Limb (tissue), 2 donors: ENCODE measurements around the gene ARMH1.
"Not testable (repeated sequence)": the region's sequence is repeated elsewhere in the genome, so short reads cannot be mapped to it uniquely, and the experiment has no call there.

Source experiments
- DNase-seq, 2 donors: peaks; one replicate each; pipeline ENCODE4 v3.0.0-alpha.2; 2016; ENCODE audit errors: extremely low spot score in 2 of 2

ARMH1 gene

DNA sequence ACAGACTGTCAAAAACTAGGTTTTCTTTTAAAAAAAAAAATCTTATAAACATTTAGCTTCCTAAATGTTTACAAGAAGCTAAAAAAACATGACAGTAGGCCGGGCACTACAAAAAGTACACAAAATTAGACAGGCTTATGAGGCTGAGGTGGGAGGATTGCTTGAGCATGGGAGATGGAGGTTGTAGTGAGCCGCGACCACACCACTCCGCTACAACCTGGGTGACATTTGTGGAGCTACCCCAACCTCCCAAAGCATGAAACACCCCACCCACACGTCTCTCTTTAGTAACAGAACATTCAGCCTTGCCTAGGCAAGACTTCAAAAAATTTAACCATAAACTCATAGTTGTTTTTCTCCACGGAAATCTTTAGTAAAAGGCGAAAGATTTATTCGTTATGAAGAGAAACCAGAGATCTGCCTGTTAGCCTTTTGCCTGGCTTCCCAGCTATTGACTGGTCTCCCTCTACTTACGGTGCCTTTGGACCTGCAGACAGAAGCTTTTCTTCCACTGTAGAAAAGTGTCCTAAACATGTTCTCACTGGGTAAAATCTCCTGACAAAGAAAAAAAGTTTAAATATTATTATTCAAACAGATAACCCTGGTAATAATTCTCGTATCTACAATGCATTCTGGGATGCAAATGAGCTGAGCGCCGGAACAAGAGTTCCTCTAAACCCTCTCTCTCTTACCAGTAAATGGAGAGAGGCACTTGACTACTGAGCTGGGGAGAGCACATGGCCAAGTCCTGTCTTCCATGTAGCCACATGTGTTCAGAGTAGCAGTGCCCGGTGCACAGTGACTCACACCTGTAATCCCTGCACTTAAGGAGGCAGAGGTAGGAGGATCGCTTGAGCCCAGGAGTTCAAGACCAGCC, 47.2 kb downstream of the ARMH1 start:
- DNase-seq, result peak in 1 of 2 donors; percentile 10

DNA sequence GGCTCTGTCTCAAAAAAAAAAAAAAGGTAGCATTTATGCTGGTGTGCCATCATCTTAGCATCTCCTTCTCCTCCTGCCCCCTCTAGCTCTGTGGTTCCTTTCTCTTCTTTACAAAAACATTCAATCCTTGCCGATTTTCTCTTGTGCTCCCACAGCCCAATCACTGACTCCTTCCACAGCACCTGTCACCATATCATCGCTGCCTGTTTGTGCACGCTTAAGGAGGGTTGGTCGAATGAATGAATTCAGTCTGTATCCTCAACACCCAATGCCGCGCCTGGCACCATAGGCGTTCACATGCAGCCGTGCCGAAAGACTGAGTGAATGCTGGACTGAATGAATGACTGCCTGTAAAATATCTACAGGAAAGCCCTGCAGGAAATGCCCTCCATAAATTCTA, 48.5 kb downstream of the ARMH1 start:
- no peak for DNase-seq

DNA sequence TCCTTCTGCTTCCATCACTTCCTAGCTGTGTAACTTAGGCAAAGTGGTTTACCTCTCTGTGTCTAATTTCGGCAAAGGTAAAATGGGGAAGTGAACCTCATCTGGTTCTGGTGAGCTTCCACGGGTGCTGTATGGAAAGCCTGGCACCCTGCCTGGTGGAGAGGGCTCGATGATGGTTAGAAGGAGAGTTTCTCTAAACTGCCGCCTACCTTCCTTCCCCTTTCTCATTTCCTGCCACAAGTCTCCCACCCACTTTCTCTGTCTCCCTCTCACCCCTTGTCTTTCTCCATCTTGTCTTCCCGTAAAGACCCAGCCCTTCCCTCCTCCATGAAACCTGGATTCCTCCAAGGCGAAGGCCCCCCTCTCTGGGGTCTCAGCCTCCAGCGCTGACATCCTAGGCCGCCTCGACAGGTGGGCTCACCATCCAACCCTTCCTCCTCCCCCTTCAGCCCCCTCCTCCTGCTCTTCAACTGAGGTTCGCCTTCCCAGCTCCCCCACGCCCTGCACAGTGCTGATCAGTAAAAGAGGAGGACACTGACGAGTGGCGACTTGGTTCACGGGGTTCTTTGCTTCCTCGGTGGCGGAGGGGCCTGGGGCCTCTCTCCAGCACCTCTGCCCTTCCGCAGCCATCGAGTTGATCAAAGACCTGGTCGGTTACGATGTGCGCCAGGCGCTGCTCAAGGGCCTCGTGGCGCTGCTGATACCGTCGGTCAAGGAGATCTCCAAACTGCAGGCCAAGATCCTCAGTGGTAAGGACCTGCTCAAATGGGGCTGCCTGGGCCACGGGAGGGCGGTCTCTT, 49.2 kb downstream of the ARMH1 start:
- no peak for DNase-seq

DNA sequence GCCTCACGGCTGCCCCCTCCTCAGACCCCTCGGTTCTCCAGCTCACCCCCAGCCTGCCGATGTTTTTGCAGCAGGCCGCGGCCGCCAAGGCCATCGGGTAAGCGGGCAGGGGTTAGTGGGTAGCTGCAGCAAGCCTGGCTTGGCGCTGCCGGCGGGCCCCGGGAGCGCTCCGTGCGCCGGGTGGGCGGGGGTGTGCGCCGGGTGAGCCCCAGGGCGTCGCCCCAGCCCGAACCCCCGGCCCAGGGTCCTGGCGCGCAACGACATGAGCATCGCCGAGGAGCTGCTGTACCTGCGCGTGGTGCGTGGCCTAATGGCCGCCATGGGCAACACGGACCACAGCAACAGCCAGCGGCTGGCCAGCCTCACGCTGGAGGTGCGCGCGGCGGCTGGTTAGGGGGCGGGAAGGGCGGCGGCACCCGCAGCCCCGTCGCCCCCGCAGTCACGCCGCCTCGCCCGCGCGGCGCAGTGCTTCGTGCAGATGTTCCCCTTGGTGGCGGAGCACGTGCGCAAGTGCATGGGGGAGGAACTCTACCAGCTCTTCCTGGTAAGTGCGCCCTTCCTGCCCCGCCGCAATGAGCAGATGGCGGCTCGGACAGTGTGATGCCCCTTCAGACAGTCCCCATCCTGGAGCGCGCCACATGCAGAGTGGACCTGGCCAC, 49.9 kb downstream of the ARMH1 start:
- no peak for DNase-seq

DNA sequence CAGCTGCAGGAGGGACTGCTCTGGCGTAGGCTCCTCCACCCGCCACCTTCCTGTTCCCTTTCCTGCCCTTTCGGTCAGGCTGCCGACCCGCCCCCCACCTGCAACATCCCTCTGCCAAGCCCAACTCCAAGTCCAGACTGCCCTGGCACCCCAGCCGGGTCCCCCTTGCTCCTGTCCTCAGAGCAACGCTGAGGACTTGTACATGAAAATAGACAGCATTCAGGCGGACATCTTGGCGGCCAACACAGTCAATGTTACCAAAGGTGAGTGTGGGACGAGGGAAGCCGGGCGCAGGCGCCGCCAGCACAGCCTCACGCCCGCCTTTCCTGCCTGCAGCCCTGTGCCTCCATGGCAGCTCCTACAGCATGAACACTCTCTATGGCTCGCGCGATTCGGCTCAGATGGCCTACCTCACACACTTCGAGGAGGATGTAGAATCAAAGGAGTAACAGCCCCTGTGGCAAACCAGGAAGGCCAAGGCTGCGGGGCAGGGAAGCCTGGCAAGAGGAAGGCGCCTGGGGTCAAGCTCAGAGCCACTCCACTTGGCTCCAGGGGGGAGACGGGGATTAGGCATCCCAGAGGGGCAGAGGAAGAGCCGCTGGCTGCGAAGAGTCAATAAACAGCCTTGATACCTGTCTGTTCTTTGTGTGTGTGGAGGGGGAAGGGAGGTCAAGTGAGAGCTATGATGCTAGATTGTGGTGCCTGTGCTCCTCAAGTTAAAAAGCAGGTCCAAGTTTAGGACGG, 50.6 kb downstream of the ARMH1 start:
- DNase-seq, result no peak

DNA sequence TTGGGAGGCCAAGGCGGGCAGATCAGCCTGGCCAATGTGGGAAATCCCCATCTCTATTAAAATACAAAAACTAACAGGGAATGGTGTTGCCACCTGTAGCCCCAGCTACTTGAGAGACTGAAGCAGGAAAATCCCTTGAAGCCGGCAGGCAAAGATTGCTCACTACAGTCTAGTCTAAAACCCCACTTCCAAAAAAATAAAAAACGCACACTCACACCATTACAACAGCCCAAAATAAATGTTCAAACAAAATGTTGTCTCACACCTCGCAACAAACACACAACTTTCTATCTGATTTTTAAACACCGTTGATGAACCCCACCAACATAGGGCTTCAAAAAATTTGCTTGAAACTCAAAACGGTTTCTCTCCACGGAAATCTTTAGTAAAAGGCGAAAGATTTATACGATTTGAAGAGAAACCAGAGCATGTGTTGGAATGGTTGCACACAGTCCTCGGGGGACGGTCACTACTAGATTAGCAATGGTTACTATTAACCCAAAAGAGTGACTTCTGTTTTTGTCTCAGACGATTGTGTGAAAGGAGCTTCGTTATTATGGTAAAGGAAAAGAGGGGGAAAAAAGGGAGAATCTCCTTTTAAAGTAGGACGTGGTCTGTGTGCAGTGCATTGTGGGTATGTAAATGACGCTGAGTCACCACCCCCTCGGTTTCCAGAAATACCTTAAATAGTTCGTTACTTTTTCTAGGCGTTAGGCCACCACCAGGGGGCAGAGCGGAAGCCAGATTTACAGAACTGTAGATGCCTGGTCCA, 56.4 kb downstream of the ARMH1 start, which contains the start of gene RNU5D-1:
RNU5D-1 (minus strand) TSS at position 430 of the 772 bp plus-strand sequence.
- DNase-seq, result peak; percentile 94 to 96

DNA sequence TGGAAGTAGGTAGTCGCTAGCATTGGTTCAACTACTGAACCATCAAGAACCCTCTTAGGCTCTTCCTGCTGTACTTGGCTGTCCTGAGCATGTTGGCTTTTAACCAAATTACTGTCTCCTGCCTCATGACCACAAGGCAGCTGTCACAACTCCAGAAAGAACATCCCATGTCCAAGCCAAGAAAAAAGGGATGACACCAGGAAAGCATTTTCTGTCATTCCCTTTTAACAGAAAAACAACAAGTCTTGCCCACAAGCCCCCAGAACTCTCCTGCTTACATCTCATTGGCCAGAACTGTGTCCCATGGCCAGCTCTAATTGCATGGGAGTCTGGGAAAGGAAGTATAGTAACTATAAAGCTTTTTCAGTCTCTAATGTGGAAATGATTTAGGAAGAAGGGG, 58.9 kb downstream of the ARMH1 start:
- no peak for DNase-seq

DNA sequence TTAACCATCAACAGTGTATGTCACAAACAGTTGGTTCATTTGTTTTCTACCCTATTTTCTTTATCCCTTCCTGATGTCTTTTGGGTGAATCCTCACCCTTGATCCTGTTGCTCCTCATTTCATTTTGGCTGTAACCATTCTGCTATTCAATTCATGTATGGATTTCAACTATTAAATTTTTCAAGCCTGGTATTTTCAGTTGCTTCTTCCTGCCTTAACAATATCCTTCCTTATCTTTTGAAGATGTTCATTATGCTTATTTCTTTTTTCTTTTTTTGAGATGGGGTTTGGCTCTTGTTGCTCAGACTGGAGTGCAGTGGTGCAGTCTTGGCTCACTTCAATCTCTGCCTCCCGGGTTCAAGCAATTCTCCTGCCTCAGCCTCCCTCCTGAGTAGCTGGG, 59.3 kb downstream of the ARMH1 start:
- DNase-seq, result no peak

DNA sequence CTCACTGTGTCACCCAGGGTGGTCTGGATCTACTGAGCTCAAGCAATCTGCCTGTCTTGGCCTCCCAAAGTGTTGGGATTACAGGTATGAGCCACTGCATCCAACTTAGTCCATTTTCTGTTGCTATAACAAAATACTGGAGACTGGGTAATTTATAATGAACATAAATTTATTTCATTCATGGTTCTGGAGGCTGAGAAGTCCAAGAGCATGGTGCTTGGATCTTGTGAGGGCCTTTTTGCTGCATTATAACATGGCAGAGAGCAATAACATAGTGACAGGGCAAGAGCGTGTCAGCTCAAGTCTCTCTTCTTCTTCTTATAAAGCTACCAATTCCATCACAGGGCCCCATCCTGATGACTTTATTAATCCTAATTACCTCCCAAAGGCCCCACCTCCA, 61.5 kb downstream of the ARMH1 start:
- DNase-seq, result no peak

DNA sequence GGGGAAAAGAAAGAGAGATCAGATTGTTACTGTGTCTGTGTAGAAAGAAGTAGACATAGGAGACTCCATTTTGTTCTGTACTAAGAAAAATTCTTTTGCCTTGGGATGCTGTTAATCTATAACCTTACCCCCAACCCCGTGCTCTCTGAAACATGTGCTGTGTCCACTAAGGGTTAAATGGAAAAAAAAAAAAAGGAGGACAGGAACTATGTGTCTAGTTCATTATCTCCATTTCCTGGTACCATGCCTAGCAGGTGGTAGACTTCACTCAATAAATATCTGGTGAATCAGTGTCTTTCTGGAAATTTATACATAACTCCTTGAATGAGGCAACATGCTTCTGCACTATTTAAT, 64.4 kb downstream of the ARMH1 start:
- DNase-seq, result not testable (repeated sequence)

DNA sequence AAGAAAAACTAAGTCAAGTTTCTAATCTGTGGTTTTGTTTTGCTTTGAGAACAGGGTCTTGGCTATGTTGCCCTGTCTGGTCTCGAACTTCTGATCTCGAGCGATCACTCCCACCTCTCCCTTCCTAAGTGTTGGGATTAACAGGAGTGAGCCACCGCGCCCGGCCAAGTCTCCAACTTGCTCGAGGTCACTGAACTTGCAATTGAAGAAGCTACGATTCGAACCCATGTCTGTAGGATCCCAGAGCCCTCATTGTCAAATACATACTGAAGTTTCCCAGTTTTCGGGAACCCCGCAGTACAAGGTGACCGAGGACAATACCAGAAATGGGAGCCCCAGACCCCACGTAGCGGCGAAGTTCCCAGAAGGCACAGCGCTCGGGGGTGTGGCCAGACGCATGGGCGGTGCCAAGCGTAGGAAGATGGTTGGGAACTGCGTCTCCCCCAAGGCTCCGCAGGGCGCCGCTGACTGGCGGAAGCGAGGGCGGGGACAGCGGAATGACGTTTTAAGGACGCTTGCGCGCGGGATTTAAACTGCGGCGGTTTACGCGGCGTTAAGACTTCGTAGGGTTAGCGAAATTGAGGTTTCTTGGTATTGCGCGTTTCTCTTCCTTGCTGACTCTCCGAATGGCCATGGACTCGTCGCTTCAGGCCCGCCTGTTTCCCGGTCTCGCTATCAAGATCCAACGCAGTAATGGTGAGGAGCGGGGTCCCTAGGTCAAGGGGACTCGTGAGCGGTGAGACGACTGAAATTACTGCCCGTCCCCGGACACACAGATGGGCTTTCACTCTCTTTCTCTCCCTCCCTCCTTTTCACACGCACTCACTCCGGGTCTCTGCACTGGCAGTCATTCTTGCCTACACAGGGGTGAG, 65.0 kb downstream of the ARMH1 start, which contains the start of gene KIF2C:
KIF2C (plus strand) TSS at position 531 of the 872 bp plus-strand sequence; CDS start at position 627, 96 bp downstream.
- peak; percentile 97 to 98 for DNase-seq

DNA sequence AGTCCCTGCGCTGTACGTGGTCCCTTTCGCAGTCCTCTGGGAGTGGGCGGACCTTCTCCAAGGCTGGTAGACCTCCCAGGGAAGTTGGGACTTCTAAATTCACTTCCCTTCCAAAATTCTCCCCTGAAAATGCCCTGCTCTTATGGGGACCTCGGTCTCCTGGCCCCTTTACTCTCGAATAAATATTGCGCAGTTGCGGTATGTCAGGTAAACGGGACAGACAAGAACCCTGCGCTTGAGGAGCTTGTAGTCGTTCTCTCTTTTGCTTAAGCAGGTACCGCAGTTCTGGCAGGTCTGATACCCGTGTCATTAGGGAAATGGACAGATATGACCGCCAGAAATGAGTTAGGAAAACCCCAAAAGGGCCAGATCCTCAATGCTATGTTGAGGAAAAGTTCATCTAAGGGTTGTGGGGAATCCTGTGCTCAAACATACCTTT, 65.7 kb downstream of the ARMH1 start:
- DNase-seq, result no peak

DNA sequence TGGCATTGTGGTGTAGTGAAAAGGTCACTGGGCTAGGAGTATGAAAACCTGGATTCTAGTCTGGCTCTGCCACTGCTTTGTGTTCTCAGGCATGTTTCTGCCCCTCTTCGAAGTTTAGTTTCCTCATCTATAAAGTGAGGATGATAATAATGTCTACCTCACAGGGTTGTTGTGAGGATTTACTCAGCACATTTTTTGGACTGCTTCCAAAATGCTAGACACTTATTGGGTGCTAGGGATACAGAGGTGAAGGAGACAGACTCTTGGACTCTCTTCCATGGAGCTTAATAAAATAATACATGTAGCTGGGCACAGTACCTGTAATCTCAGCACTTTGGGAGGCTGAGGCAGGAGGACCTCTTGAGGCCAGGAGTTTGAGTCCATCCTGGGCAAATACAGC, 68.7 kb downstream of the ARMH1 start:
- DNase-seq, result no peak

DNA sequence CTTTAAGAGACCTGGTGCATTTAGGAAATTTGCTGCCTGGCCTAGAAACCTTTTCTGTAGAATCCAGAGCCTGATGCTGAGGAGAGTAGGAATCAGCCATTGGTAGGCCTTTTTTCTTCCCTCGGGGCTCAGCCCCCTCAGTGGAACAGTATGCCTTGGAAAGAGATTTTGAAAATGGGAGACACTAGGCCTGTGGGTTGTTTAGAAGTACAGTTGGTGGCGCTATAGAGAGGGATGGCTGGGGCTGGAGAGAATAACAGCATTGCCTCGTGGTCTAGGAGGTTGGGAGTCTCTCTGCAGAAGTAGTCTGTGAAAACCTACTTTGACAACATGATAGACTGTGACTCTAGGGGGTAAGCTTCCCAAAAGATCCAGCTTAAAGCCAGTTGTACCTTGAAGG, 73.4 kb downstream of the ARMH1 start:
- DNase-seq, result no peak

DNA sequence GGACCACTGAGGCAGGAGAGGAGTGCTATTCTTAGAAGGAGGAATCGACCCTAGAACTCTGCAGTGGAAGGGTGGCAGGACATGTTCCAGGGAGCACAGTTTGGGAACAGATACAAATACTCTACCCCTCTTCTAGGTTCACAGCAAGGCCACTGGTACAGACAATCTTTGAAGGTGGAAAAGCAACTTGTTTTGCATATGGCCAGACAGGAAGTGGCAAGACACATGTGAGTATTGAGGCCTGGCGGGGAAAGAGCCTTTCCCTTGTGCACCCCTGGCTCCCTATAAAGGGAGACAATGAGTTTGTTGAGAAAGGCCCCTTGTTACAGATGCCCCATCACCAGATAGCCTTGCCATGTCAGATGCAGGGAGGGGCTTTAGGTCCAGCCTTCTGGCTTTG, 82.9 kb downstream of the ARMH1 start:
- no peak for DNase-seq

DNA sequence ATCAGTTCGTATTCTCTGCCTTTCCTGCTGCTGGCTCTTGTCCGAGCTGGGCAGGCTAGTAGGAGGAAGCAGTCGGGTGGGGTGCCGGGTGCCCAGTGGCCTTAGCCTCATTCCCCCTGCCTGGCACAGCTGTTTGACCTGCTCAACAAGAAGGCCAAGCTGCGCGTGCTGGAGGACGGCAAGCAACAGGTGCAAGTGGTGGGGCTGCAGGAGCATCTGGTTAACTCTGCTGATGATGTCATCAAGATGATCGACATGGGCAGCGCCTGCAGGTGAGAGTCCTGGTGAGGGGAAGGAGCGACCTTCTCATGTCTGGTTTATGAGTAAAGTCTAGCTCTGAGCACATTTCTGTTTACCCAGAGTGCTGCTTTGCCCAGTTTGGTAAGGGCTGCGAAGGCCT, 84.6 kb downstream of the ARMH1 start:
- DNase-seq, result no peak

DNA sequence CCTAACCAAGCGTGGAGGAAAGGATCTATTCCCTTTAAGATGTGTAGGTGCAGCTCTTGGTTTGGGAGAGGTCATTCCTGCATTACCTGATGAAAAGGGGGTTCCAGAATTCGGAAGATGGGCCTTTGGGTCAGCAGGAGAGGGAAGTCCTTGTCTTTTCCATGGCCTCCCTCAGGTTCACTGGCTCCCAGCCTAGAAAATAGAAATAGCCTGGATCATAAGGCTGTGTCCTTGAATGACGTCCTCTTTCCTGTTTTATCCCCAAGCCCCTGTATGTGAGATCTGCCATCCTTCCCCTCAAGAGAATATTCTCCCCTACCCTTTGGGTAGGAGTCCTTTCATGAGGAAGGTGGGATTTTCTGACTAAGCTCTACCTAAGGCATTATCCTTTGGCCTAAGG, 86.4 kb downstream of the ARMH1 start:
- DNase-seq, result no peak

DNA sequence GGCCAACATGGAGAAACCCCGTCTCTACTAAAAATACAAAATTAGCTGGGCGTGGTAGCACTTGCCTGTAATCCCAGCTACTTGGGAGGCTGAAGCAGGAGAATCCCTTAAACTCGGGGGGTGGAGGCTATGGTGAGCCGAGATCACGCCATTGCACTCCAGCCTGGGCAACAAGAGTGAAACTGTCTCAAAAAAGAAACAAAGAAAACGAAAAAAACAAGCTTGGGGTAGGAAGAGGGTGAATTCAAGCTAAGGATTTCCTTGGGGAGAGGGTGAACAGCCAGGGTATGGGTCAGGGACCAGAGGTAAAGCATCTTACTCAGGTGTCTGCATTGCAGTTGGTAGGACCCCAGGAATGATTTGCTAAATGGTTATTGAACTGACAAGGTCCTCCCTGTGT, 91.9 kb downstream of the ARMH1 start:
- DNase-seq, result not testable (repeated sequence)
